Measurements from ENCODE around the gene SGK2. TPM values are rescaled to one million over a fixed set of nuclear protein-coding genes. Genes with fewer than 3 reads are reported as not detected.

SGK2 gene
- total and polyA plus RNA-seq, 2 experiments from 2014 or later = 0.42 TPM; not detected in 1

GRCh38 chr20:43513372-43513930, 45.4 kb upstream of the SGK2 start:
- Histone ChIP-seq H3F3A (replicated peaks; ENCODE audit: low read depth) (peaks cover under 1% of the 10 kb centered on the region; the same call in 1 of the 2 replicates), H3K9me2 (ENCODE audit: insufficient read depth) (no peaks in the 10 kb centered on the region), H3K27me3 (ENCODE audit: insufficient read depth) (no peaks in the 10 kb centered on the region), H4K20me1 (replicated peaks; ENCODE audit: insufficient read depth) (no peaks in the 10 kb centered on the region), H2AFZ (no peak overlapping the region), H3K4me2 (peak overlapping the region; percentile 75), H3K27ac (ENCODE audit: low read depth) (no peak overlapping the region), H3K4me1 (ENCODE audit: insufficient read depth) (no peaks in the 10 kb centered on the region), H3K36me3 (ENCODE audit: insufficient read depth) (no peaks in the 10 kb centered on the region; the same call in 1 of the 2 replicates), H3K79me2 (replicated peaks; ENCODE audit: insufficient read depth) (0 out of 2 replicates have a peak, but pooled peaks cover 5% of the 10 kb centered on the region), H3K4me3 (peak overlapping the region; percentile 60)
- peaks cover 8% of the 10 kb centered on the region for H3K27me3 Mint-ChIP-seq (ENCODE audit: insufficient read depth, low read depth, poor library complexity)
- TF ChIP-seq, protein P1, sequence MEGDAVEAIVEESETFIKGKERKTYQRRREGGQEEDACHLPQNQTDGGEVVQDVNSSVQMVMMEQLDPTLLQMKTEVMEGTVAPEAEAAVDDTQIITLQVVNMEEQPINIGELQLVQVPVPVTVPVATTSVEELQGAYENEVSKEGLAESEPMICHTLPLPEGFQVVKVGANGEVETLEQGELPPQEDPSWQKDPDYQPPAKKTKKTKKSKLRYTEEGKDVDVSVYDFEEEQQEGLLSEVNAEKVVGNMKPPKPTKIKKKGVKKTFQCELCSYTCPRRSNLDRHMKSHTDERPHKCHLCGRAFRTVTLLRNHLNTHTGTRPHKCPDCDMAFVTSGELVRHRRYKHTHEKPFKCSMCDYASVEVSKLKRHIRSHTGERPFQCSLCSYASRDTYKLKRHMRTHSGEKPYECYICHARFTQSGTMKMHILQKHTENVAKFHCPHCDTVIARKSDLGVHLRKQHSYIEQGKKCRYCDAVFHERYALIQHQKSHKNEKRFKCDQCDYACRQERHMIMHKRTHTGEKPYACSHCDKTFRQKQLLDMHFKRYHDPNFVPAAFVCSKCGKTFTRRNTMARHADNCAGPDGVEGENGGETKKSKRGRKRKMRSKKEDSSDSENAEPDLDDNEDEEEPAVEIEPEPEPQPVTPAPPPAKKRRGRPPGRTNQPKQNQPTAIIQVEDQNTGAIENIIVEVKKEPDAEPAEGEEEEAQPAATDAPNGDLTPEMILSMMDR (conservative IDR thresholded peaks at IDR 0.05; ENCODE audit: low read depth in 2 of 2) = no peak
- no peak for TF ChIP-seq ZNF462 (CRISPR knock-in tag; IDR thresholded peaks at IDR 0.05)
- TF ChIP-seq ZNF331 (CRISPR knock-in tag; IDR thresholded peaks at IDR 0.05; ENCODE audit: low read depth) = no peak
- no peak for TF ChIP-seq POLR2AphosphoS5 (IDR thresholded peaks at IDR 0.05; ENCODE audit: low read depth)
- TF ChIP-seq, protein P2, sequence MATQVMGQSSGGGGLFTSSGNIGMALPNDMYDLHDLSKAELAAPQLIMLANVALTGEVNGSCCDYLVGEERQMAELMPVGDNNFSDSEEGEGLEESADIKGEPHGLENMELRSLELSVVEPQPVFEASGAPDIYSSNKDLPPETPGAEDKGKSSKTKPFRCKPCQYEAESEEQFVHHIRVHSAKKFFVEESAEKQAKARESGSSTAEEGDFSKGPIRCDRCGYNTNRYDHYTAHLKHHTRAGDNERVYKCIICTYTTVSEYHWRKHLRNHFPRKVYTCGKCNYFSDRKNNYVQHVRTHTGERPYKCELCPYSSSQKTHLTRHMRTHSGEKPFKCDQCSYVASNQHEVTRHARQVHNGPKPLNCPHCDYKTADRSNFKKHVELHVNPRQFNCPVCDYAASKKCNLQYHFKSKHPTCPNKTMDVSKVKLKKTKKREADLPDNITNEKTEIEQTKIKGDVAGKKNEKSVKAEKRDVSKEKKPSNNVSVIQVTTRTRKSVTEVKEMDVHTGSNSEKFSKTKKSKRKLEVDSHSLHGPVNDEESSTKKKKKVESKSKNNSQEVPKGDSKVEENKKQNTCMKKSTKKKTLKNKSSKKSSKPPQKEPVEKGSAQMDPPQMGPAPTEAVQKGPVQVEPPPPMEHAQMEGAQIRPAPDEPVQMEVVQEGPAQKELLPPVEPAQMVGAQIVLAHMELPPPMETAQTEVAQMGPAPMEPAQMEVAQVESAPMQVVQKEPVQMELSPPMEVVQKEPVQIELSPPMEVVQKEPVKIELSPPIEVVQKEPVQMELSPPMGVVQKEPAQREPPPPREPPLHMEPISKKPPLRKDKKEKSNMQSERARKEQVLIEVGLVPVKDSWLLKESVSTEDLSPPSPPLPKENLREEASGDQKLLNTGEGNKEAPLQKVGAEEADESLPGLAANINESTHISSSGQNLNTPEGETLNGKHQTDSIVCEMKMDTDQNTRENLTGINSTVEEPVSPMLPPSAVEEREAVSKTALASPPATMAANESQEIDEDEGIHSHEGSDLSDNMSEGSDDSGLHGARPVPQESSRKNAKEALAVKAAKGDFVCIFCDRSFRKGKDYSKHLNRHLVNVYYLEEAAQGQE (IDR thresholded peaks at IDR 0.05; ENCODE audit: unreplicated experiment) = no peak
- no peak for TF ChIP-seq EZH2 (IDR thresholded peaks at IDR 0.05; ENCODE audit: low read depth, unreplicated experiment)
- H3K9me3 Mint-ChIP-seq = no peaks in the 10 kb centered on the region; the same call in 2 of the 3 replicates
- H3K36me3 Mint-ChIP-seq (ENCODE audit: low read depth) = peaks cover 19% of the 10 kb centered on the region
- H3K4me3 Mint-ChIP-seq = peak overlapping the region; percentile 92
- H3K27ac Mint-ChIP-seq = peak overlapping the region; percentile 74; the same call in 1 of the 2 replicates
- ATAC-seq = no peak
- DNase-seq (ENCODE audit: low spot score) = no peak
- peaks cover 6% of the 10 kb centered on the region for H3K4me1 Mint-ChIP-seq

Data from GM23338 (cell line).